HT-29 (cell line): ENCODE data around the gene SLC7A11. TPM values are rescaled to one million over a fixed set of nuclear protein-coding genes. Genes with fewer than 3 reads are reported as not detected.

Experiments
- DNase-seq: peaks from one replicate; pipeline ENCODE4 v3.0.0-alpha.2; 2015; ENCODE audit warnings: low spot score
- total RNA-seq: library from RNA; depleted of rRNA; stranded (reverse); fragments of >200 nt; shearing (Covaris generic); gene quantifications from 2 replicates; pipeline ENCODE4 v1.2.3, GENCODE V29; 2014

The SLC7A11 gene
- total RNA-seq, 1 experiment from 2014 or later: 16.6 TPM

GRCh38 chr4:138164208-138164607, 77.9 kb downstream of the SLC7A11 start:
- no peak for DNase-seq

- no peak for DNase-seq
Observed at GRCh38 chr4:138163171-138163570, 79.0 kb downstream of the SLC7A11 start.

GRCh38 chr4:138162259-138162658, 79.9 kb downstream of the SLC7A11 start:
- no peak for DNase-seq

GRCh38 chr4:138161351-138161750, 80.8 kb downstream of the SLC7A11 start:
- DNase-seq: no peak

- DNase-seq: no peak
Observed at GRCh38 chr4:138158746-138159297, 83.3 kb downstream of the SLC7A11 start.

- DNase-seq: no peak
Observed at GRCh38 chr4:138140879-138141278, 101.3 kb downstream of the SLC7A11 start.

- no peak for DNase-seq
Observed at GRCh38 chr4:138138774-138139173, 103.4 kb downstream of the SLC7A11 start.

- DNase-seq: no peak
Observed at GRCh38 chr4:138135610-138136009, 106.5 kb downstream of the SLC7A11 start.

- DNase-seq: no peak
Observed at GRCh38 chr4:138118270-138118669, 123.9 kb downstream of the SLC7A11 start.

GRCh38 chr4:138115053-138115452, 127.1 kb downstream of the SLC7A11 start:
- DNase-seq: no peak

- DNase-seq: no peak
Observed at GRCh38 chr4:138114434-138114833, 127.7 kb downstream of the SLC7A11 start.
